D721Med (cell line): ENCODE measurements around the gene MGLL.

Source experiments
- DNase-seq: peaks from one replicate; pipeline ENCODE4 v3.0.0; 2011; ENCODE audit warnings: low spot score; ENCODE audit not compliant: insufficient read length
- FAIRE-seq: peaks from 2 replicates; lab custom pipeline; 2011; peaks lifted over from hg19 to GRCh38; lab: Jason Lieb, UNC
- TF ChIP-seq, protein P1 (sequence below): IDR thresholded peaks from 2 replicates; pipeline ENCODE4 v1.5.1; 2012; ENCODE audit warnings: mild to moderate bottlenecking, control low read depth; ENCODE audit not compliant: insufficient read depth; ENCODE audit errors: missing control alignments

The MGLL gene

DNA sequence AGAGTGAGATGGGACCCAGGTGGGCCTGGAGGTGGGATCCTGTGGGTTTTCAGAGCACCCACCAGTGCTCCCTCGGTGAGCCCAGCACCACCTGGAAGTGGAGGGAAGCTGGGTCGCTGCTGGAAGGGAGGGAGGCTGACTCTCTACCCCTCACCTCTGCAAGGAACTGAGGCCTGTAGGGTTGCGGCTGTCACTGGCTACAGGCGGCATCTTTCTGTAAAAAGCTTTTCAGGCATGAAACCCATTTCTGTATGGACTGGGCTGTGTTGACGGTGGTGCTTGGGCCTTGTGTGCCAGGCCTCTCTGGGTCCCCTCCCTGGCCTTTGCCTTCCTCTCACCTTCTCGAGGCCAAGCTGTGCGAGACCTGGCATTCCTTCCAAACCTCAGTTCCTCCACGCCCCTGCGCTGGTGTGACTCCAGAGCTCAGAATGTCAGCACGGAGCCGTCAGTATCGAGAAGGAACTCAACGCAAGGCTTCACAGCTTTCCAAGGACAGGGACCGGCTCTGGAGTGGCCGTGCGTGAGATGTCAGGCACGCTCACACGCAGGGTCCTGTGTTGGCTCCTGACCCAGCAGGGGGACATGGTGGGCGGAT lies 133.0 kb downstream of the MGLL start:
- no peak for DNase-seq
- no peak for FAIRE-seq
- TF ChIP-seq, protein P1, sequence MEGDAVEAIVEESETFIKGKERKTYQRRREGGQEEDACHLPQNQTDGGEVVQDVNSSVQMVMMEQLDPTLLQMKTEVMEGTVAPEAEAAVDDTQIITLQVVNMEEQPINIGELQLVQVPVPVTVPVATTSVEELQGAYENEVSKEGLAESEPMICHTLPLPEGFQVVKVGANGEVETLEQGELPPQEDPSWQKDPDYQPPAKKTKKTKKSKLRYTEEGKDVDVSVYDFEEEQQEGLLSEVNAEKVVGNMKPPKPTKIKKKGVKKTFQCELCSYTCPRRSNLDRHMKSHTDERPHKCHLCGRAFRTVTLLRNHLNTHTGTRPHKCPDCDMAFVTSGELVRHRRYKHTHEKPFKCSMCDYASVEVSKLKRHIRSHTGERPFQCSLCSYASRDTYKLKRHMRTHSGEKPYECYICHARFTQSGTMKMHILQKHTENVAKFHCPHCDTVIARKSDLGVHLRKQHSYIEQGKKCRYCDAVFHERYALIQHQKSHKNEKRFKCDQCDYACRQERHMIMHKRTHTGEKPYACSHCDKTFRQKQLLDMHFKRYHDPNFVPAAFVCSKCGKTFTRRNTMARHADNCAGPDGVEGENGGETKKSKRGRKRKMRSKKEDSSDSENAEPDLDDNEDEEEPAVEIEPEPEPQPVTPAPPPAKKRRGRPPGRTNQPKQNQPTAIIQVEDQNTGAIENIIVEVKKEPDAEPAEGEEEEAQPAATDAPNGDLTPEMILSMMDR: no peak

DNA sequence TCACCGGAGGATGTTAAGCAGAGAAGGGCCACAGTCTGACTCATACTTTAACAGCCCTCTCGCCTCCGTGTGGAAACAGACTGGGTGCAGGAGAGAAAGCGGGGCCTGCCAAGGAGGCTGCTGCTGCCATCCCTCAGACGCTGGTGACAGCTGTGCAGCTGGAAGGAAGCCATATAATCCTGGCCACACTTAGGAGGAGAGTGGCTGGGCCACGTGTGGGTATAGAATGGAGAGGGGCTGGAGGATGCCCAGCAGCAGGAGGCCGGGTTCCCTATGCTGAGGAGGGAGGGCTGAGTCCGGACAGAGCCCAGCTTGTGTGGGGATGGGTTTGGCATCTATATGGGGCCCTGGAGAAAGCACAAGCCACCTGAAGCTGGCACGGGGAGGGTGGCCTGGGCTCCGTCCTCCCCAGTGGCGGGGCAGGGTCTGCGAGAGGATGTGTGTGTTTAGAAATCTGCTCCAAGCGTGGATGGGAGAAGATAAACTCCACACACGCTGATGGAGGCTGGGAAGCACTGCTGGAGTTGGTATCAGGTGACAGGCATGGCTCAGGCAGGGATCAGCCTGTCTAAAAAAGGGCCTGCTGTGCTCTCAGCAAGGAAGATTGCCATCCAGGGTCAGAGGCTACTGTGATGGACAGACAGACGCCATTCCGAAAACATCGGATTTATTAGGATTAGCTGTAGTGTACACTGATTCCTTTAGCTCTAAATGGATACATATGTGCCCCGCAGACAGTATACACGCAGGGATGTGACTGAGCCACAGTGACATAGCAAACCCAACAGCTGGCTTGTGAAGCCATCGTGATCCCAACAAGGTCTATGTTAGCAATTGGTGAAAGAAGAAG lies 133.7 kb downstream of the MGLL start:
- no peak for DNase-seq
- no peak for FAIRE-seq
- TF ChIP-seq, protein P1: no peak

DNA sequence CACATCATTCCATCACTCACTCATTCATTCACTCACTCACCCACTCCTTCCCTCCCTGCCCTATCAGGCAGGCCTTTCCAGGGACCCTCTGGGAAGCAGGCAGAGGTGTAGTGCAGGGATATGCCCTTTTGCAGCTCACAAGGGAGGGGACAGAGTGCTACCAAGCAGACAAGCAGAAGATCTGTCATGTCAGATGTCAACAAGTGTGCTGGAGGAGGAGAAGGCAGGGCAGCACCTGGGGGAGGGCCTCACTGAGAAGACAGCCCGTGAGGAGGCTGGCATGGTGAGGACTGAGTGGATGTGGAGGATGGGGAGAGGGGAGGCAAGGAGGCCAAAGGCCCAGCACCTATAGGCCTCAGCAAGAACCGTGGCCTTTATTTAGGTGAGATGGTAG lies 134.3 kb downstream of the MGLL start:
- FAIRE-seq: no peak

DNA sequence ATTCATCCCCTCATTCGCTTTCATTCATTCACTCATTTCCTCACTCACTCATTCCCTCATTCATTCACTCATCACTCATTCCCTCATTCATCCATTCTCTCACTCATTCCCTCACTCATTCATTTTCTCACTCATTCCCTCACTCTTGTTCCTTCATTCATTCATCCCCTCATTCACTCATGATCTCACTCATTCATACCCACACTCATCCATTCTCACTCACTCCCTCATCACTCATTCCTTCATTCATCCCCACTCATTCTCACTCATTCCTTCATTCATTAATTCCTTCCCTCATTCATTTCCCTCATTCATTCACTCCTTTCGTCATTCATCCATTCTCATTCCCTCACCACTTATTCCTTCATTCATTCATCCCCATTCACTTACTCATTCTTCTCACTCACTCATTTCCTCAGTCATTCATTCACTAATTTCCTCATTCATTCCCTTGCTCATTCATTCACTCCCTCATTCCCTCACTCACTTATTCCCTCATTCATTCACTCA lies 135.0 kb downstream of the MGLL start:
- peak; percentile 35 for FAIRE-seq
- no peak for DNase-seq
- TF ChIP-seq, protein P1: no peak

More for the DNA sequence above, 134.3 kb downstream of the MGLL start:
- TF ChIP-seq, protein P1: no peak
- no peak for DNase-seq

DNA sequence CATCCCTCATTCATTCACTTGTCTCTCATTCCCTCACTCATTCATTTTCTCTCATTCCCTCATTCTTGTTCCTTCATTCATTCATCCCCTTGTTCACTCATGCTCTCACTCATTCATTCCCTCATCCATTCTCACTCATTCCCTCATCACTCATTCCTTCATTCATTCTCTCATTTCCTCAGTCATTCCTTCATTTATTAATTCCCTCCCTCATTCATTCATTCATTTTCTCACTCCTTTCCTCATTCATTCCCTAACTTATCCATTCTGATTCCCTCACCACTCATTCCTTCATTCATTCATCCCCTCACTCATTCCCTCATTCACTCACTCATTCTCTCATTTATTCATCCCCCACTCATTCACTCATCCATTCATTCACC lies 135.8 kb downstream of the MGLL start:
- TF ChIP-seq, protein P1: no peak
- DNase-seq (no peak), FAIRE-seq (no peak)

DNA sequence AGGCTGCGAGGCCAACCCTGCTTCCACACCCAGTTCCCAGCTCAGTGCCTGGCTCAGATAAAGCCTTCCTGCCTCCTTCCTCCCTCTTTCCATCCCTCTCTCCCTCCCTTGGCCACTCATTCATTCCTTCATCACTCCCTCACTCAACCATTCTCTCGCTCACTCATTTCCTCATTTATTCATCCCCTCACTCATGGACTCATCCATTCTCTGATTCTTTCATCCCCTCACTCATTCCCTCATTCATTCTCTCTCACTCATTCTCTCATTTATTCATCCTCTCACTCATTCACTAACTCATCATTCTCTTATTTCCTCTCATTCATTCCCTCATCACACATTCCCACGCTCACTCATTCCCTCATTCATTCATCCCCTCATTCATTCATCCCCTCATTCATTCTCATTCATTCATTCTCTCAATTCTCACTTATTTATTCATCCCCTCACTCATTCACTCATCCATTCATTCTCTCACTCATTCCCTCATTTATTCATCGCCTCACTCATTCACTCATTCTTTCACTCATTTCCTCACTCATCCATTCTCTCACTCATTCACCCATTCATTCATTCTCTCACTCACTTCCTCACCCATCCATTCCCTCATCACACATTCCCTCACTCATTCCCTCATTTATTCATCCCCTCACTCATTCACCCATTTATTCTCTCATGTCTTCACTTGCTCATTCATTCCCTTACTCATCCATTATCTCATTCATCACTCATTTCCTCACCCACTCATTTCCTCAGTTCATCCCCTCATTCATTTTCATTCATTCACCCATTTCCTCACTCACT lies 136.4 kb downstream of the MGLL start:
- TF ChIP-seq, protein P1: no peak
- FAIRE-seq (no peak), DNase-seq (no peak)
